Left kidney (tissue), 2 donors: ENCODE results near the gene KLHDC8A. TPM values are rescaled to one million over a fixed set of nuclear protein-coding genes. Genes with fewer than 3 reads are reported as not detected.

Source experiments
- DNase-seq: peaks from one replicate; pipeline ENCODE4 v3.0.0-alpha.2; 2013
- polyA plus RNA-seq: library from polyadenylated mRNA; unstranded; fragments of 120-200 nt; gene quantifications from one replicate; pipeline ENCODE4 v1.2.1, GENCODE V29; 2013; ENCODE audit not compliant: insufficient read length

The KLHDC8A gene
- polyA plus RNA-seq, 1 donor, result 2.5 TPM

- no peak for DNase-seq
These were observed 60.6 kb downstream of the KLHDC8A start for GRCh38 chr1:205296154-205296553.

- DNase-seq, result no peak
These were observed 61.8 kb downstream of the KLHDC8A start for GRCh38 chr1:205294934-205295333.

- no peak for DNase-seq
These were observed 62.4 kb downstream of the KLHDC8A start for GRCh38 chr1:205294175-205294917.

- no peak for DNase-seq
These were observed 63.2 kb downstream of the KLHDC8A start for GRCh38 chr1:205293350-205294074.

GRCh38 chr1:205291596-205291995 is 65.1 kb downstream of the KLHDC8A start:
- DNase-seq, result no peak

- no peak for DNase-seq
These were observed 68.8 kb downstream of the KLHDC8A start for GRCh38 chr1:205287767-205288559.

GRCh38 chr1:205287076-205287475 is 69.6 kb downstream of the KLHDC8A start:
- DNase-seq, result no peak

- no peak for DNase-seq
These were observed 70.3 kb downstream of the KLHDC8A start for GRCh38 chr1:205286335-205286950.

Other genes starting within 250 kb of the KLHDC8A start
- 23.7 TPM for gene RBBP5, start 234.9 kb downstream of the KLHDC8A start, polyA plus RNA-seq
- gene DSTYK, start 145.2 kb downstream of the KLHDC8A start, polyA plus RNA-seq, result 21.0 TPM
- gene TMCC2, start 129.0 kb downstream of the KLHDC8A start, polyA plus RNA-seq, result 6.3 TPM
- 9.3 TPM for gene NUAK2, start 35.2 kb downstream of the KLHDC8A start, polyA plus RNA-seq
- gene LEMD1, start 65.1 kb upstream of the KLHDC8A start, polyA plus RNA-seq, result 3.9 TPM
- gene BLACAT1, start 99.1 kb upstream of the KLHDC8A start, polyA plus RNA-seq, result 3.6 TPM
- 27.1 TPM for gene CDK18, start 147.7 kb upstream of the KLHDC8A start, polyA plus RNA-seq